HG03439 (cell line): ENCODE data around the gene CCDC92.

ENCODE experiments used
- ATAC-seq: cut with Tn5 transposase; IDR thresholded peaks from one replicate; pipeline ENCODE4 v1.9.1; 2021; ENCODE audit warnings: mild to moderate bottlenecking, moderate library complexity; ENCODE audit not compliant: unreplicated experiment

Gene CCDC92

GRCh38 chr12:123937707-123938591 is 34.7 kb downstream of the CCDC92 start:
- ATAC-seq = no peak

- ATAC-seq = no peak
These were observed 35.5 kb downstream of the CCDC92 start for GRCh38 chr12:123936956-123937706.

- ATAC-seq = no peak
These were observed 36.2 kb downstream of the CCDC92 start for GRCh38 chr12:123936471-123936870.

GRCh38 chr12:123935956-123936355 is 36.7 kb downstream of the CCDC92 start:
- no peak for ATAC-seq

- no peak for ATAC-seq
These were observed 37.8 kb downstream of the CCDC92 start for GRCh38 chr12:123934829-123935228.

- ATAC-seq = no peak
These were observed 38.5 kb downstream of the CCDC92 start for GRCh38 chr12:123934016-123934620.

- no peak for ATAC-seq
These were observed 39.4 kb downstream of the CCDC92 start for GRCh38 chr12:123933214-123933613.

GRCh38 chr12:123931686-123932321 is 40.8 kb downstream of the CCDC92 start:
- ATAC-seq = no peak

- no peak for ATAC-seq
These were observed 42.6 kb downstream of the CCDC92 start for GRCh38 chr12:123929946-123930583.

GRCh38 chr12:123928897-123929296 is 43.7 kb downstream of the CCDC92 start:
- no peak for ATAC-seq

GRCh38 chr12:123928274-123928865 is 44.3 kb downstream of the CCDC92 start:
- no peak for ATAC-seq

GRCh38 chr12:123924539-123924938 is 48.1 kb downstream of the CCDC92 start:
- no peak for ATAC-seq

GRCh38 chr12:123923927-123924326 is 48.7 kb downstream of the CCDC92 start:
- no peak for ATAC-seq

- ATAC-seq = no peak
These were observed 49.6 kb downstream of the CCDC92 start for GRCh38 chr12:123923038-123923437.

- ATAC-seq = no peak
These were observed 52.7 kb downstream of the CCDC92 start for GRCh38 chr12:123919980-123920360.

- ATAC-seq = no peak
These were observed 55.2 kb downstream of the CCDC92 start for GRCh38 chr12:123917337-123917850.

GRCh38 chr12:123916729-123917128 is 55.9 kb downstream of the CCDC92 start:
- no peak for ATAC-seq

GRCh38 chr12:123914726-123915333 is 57.8 kb downstream of the CCDC92 start:
- ATAC-seq = no peak
